Measurements from ENCODE around the gene ELL3.
"Not testable (repeated sequence)": the region's sequence is repeated elsewhere in the genome, so short reads cannot be mapped to it uniquely, and the experiment has no call there.

ELL3 gene

GRCh38 chr15:43789409-43789808 is 12.6 kb upstream of the ELL3 start:
- no peak for DNase-seq

- no peak for DNase-seq
Measured at GRCh38 chr15:43779016-43779415, 2.2 kb upstream of the ELL3 start.

- peak; percentile 88 for DNase-seq
Measured at GRCh38 chr15:43777267-43777914, 625 bp upstream of the ELL3 start.

GRCh38 chr15:43776101-43776717 is 557 bp downstream of the ELL3 start:
- DNase-seq = no peak

- DNase-seq = no peak
Measured at GRCh38 chr15:43775411-43775965, 1.3 kb downstream of the ELL3 start.

- no peak for DNase-seq
Measured at GRCh38 chr15:43774062-43774461, 2.7 kb downstream of the ELL3 start.

GRCh38 chr15:43772624-43773023 is 4.1 kb downstream of the ELL3 start:
- no peak for DNase-seq

- DNase-seq = no peak
Measured at GRCh38 chr15:43771816-43772215, 5.0 kb downstream of the ELL3 start.

- peak; percentile 54 for DNase-seq
Measured at GRCh38 chr15:43769584-43770228, 7.1 kb downstream of the ELL3 start.

GRCh38 chr15:43763819-43764446 is 12.8 kb downstream of the ELL3 start:
- no peak for DNase-seq

- DNase-seq = no peak
Measured at GRCh38 chr15:43762824-43763223, 13.9 kb downstream of the ELL3 start.

GRCh38 chr15:43751885-43752284 is 24.9 kb downstream of the ELL3 start:
- no peak for DNase-seq

- DNase-seq = peak; percentile 74
Measured at GRCh38 chr15:43749690-43750345, 26.9 kb downstream of the ELL3 start.

- DNase-seq = peak; percentile 45
Measured at GRCh38 chr15:43748376-43748775, 28.4 kb downstream of the ELL3 start.

- peak; percentile 30 for DNase-seq
Measured at GRCh38 chr15:43746903-43747309, 29.9 kb downstream of the ELL3 start.

GRCh38 chr15:43746245-43746902 is 30.4 kb downstream of the ELL3 start, which contains the start of gene PDIA3:
Gene PDIA3, plus strand, starts transcription at chr15:43746438. Its CDS starts 102 bp downstream, at chr15:43746540.
- peak; percentile 95 for DNase-seq

GRCh38 chr15:43735416-43735815 is 41.4 kb downstream of the ELL3 start:
- no peak for DNase-seq

GRCh38 chr15:43728053-43728725 is 48.6 kb downstream of the ELL3 start:
- DNase-seq = not testable (repeated sequence)

- not testable (repeated sequence) for DNase-seq
Measured at GRCh38 chr15:43726306-43726705, 50.5 kb downstream of the ELL3 start.

GRCh38 chr15:43723151-43723550 is 53.6 kb downstream of the ELL3 start:
- DNase-seq = no peak
